GM12878 (cell line): Measurements from ENCODE around the gene FLT1. TPM values are rescaled to one million over a fixed set of nuclear protein-coding genes. Genes with fewer than 3 reads are reported as not detected.

Experiments used
- ATAC-seq: fragments of 200-7000 bp; cut with Tn5 transposase; 3 replicates; pipeline ENCODE4 v1.9.1; 2020; ENCODE audit warnings: mild to moderate bottlenecking, moderate library complexity
- BruUV-seq: library from RNA; stranded (reverse); fragments of 400-500 nt; replicated peaks from 2 replicates; lab custom pipeline; 2021; lab: Mats Ljungman, UMichigan
- CTCF ChIA-PET: fragments of 300-600 bp; sonication (Branson Sonifier 250); formaldehyde crosslinking; extraction: SDS; loops from one replicate; lab custom pipeline; 2021; ENCODE audit warnings: inconsistent platforms; lab: Yijun Ruan, JAX
- POLR2A ChIA-PET: fragments of 350-600 bp; formaldehyde crosslinking; extraction: SDS; loops from one replicate; lab custom pipeline; 2021; ENCODE audit warnings: inconsistent platforms; lab: Charles Lee
- RAD21 ChIA-PET: fragments of 300-600 bp; sonication (Branson Sonifier 250); formaldehyde crosslinking; loops from one replicate; lab custom pipeline; 2023; ENCODE audit warnings: antibody characterized with exemption; ENCODE audit not compliant: unreplicated experiment; lab: Charles Lee
- SMC1A ChIA-PET: fragments of 300-600 bp; sonication (Branson Sonifier 250); formaldehyde crosslinking; loops from one replicate; lab custom pipeline; 2023; ENCODE audit not compliant: unreplicated experiment, uncharacterized antibody; lab: Charles Lee
- DNase-seq: peaks from one replicate; pipeline ENCODE4 v3.0.0-alpha.2; 2011; ENCODE audit warnings: low read depth, low spot score
- FAIRE-seq: peaks from 3 replicates; lab custom pipeline; 2011; peaks lifted over from hg19 to GRCh38; lab: Jason Lieb, UNC
- H2AFZ ChIP-seq: 2 replicates; pipeline ENCODE4 v1.6.0; 2011; ENCODE audit warnings: low read depth, low read length, control low read depth; ENCODE audit not compliant: control insufficient read depth
- H3K27ac ChIP-seq: 2 replicates; pipeline ENCODE4 v1.5.1; 2011; ENCODE audit warnings: control low read depth; ENCODE audit not compliant: control insufficient read depth, insufficient read depth
- H3K27me3 ChIP-seq, 2 experiments: replicated peaks in 1 of 2; 2 replicates each; pipeline versions ENCODE4 v1.6.0 to v1.6.1; 2011; ENCODE audit warnings: low read length in 1 of 2; ENCODE audit not compliant: control insufficient read depth in 2 of 2, insufficient read depth in 2 of 2
- H3K36me3 ChIP-seq, 2 experiments: 2 replicates each; pipeline ENCODE4 v1.5.1; 2011; ENCODE audit warnings: low read length in 1 of 2; ENCODE audit not compliant: control insufficient read depth in 2 of 2, insufficient read depth in 2 of 2
- H3K4me1 ChIP-seq: 2 replicates; pipeline ENCODE4 v1.6.1; 2011; ENCODE audit warnings: mild to moderate bottlenecking, low read length, moderate library complexity, mixed read lengths; ENCODE audit not compliant: control insufficient read depth, insufficient read depth
- H3K4me2 ChIP-seq: 2 replicates; pipeline ENCODE4 v1.6.0; 2011; ENCODE audit warnings: control low read depth; ENCODE audit not compliant: control insufficient read depth, insufficient read depth
- H3K4me3 ChIP-seq: fragments of 200-600 bp; sonication (generic); 2 replicates; pipeline ENCODE4 v1.5.1; 2016
- H3K79me2 ChIP-seq: 2 replicates; pipeline ENCODE4 v1.6.0; 2011; ENCODE audit warnings: low read length; ENCODE audit not compliant: control insufficient read depth, insufficient read depth
- H3K9ac ChIP-seq: 2 replicates; pipeline ENCODE4 v1.8.0; 2011; ENCODE audit warnings: low read length, control low read depth, mixed read lengths; ENCODE audit not compliant: control insufficient read depth, insufficient read depth
- H3K9me3 ChIP-seq: replicated peaks from 3 replicates; pipeline ENCODE4 v1.5.1; 2011; ENCODE audit warnings: mild to moderate bottlenecking, low read length; ENCODE audit not compliant: control insufficient read depth, insufficient read depth
- H4K20me1 ChIP-seq: 2 replicates; pipeline ENCODE4 v1.6.0; 2011; ENCODE audit not compliant: control insufficient read depth, insufficient read depth
- HDGF ChIP-seq: fragments of 450-650 bp; IDR thresholded peaks from 2 replicates; pipeline ENCODE4 v1.6.1; 2016; ENCODE audit warnings: antibody characterized with exemption
- RELA ChIP-seq: fragments of 450-650 bp; IDR thresholded peaks from 2 replicates; pipeline ENCODE4 v1.8.0; 2014; ENCODE audit warnings: borderline replicate concordance; ENCODE audit not compliant: partially characterized antibody
- SMC3 ChIP-seq: IDR thresholded peaks from 2 replicates; pipeline ENCODE4 v1.6.1; 2011; ENCODE audit warnings: low read length, improper control_type of control experiment, borderline replicate concordance
- YY1 ChIP-seq: IDR thresholded peaks from 2 replicates; pipeline ENCODE4 v1.6.1; 2011; ENCODE audit warnings: low read depth, mild to moderate bottlenecking, low read length
- WGBS: methylation state at CpG from one replicate; pipeline ENCODE4 v1.1.6; 2016; ENCODE audit warnings: low lambda C conversion rate; ENCODE audit not compliant: insufficient replicate concordance, insufficient coverage; ENCODE audit errors: missing lambda C conversion rate; 5-methylcytosine and 5-hydroxymethylcytosine counted together
- in situ Hi-C: fragments of 300-500 bp; cut with MboI; formaldehyde crosslinking; loops from 9 replicates; pipeline ENCODE4 v1.14.3; 2018; ENCODE audit warnings: mixed read lengths
- intact Hi-C: fragments of 100-400 bp; cut with micrococcal nuclease; formaldehyde crosslinking; loops from one replicate; pipeline ENCODE4 v1.14.2; 2022; ENCODE audit not compliant: unreplicated experiment
- polyA plus RNA-seq, 11 experiments: library from polyadenylated mRNA; depleted of rRNA in 4 of 11; unstranded in 6 of 11; stranded (reverse) in 5 of 11; fragments of >200 nt; fragmentation: Nextera tagmentation in 4 of 11; fragmentation: Illumina TruSeq in 1 of 11; extraction: Ambion mirVana in 4 of 11; extraction: Trizol in 1 of 11; gene quantifications; 1 replicate in 1 of 11; 2 replicates in 10 of 11; pipeline versions ENCODE4 v1.2.1 to v1.2.3, GENCODE V29; 2011 to 2016; ENCODE audit warnings: inconsistent platforms in 2 of 11, missing spikeins in 2 of 11, low read depth in 1 of 11
- total RNA-seq, 4 experiments: library from RNA; depleted of rRNA in 3 of 4; stranded (reverse); fragments of >200 nt in 3 of 4; fragmentation: Illumina TruSeq in 1 of 4; extraction: Trizol in 1 of 4; gene quantifications; 2 replicates each; pipeline versions ENCODE4 v1.2.1 to v1.2.3, GENCODE V29; 2013 to 2021
- TF ChIP-seq, protein P1 (sequence below): IDR thresholded peaks from 2 replicates; pipeline ENCODE4 v1.6.1; 2011; ENCODE audit warnings: low read depth, mild to moderate bottlenecking, low read length, moderate library complexity, borderline replicate concordance; ENCODE audit errors: extremely low read depth
- TF ChIP-seq, protein P2 (sequence below): IDR thresholded peaks from 2 replicates; pipeline ENCODE4 v1.6.1; 2012; ENCODE audit warnings: low read depth, low read length, improper control_type of control experiment
- TF ChIP-seq, protein P3 (sequence below): IDR thresholded peaks from 2 replicates; pipeline ENCODE4 v1.6.1; 2011; ENCODE audit warnings: borderline replicate concordance, low read depth, mild to moderate bottlenecking, moderate library complexity, mixed read lengths, low read length; ENCODE audit not compliant: insufficient read depth; ENCODE audit errors: extremely low read length

Gene FLT1
- total and polyA plus RNA-seq, 10 of the 15 experiments (the other 5 are each of a cell fraction or from before 2014, with no cell fraction given): 0.55 to 5.6 (median 0.84) TPM

DNA sequence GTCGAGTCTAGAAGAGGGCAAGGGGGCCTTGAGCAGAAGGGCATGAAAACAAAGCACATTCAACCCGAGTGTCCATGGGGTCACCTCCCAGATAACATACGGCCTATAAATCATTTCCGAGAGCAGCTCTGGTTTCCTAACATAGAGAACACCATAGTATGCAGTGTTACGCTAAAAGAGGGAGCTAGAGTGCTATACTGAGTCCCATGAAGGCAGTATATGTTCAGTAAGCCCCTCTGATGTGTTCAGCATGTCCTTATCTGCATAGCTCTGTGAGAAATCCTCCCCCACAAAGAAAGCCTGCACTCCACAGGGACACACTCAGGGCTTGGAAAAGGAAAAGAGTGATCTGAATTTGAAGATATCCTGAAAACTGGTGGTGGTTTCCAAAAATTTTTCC, 175.4 kb downstream of the FLT1 start (continued):
- TF ChIP-seq, protein P1, sequence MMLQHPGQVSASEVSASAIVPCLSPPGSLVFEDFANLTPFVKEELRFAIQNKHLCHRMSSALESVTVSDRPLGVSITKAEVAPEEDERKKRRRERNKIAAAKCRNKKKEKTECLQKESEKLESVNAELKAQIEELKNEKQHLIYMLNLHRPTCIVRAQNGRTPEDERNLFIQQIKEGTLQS: no peak
- no peak for TF ChIP-seq SMC3
- TF ChIP-seq, protein P2, sequence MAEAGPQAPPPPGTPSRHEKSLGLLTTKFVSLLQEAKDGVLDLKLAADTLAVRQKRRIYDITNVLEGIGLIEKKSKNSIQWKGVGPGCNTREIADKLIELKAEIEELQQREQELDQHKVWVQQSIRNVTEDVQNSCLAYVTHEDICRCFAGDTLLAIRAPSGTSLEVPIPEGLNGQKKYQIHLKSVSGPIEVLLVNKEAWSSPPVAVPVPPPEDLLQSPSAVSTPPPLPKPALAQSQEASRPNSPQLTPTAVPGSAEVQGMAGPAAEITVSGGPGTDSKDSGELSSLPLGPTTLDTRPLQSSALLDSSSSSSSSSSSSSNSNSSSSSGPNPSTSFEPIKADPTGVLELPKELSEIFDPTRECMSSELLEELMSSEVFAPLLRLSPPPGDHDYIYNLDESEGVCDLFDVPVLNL: no peak
- TF ChIP-seq, all 136 proteins: peak for 0

DNA sequence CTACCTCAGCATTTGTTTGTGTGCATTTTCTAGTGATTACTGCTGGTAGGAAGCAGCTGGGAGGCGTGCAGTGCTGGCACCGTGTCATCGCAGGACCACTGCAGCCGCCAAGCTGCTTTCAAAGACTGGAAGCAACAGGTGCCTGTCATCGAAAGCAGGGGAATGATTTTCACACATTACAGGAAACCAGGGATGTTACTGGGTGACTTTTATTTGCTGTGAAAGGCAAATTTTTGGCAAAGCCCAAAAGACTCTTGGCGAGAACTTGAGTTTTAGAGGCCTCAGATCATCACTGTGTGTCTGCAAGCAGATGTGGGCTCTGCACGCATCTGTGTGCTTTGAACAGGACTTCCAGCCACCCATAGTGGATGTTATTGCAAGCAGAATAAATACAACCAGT, 176.4 kb downstream of the FLT1 start:
- Histone ChIP-seq H3K4me2 (no peak overlapping the region), H3K9ac (no peak overlapping the region), H3K27ac (no peak overlapping the region), H3K79me2 (no peaks in the 10 kb centered on the region), H3K4me3 (no peak overlapping the region), H3K4me1 (no peaks in the 10 kb centered on the region), H3K9me3 (no peaks in the 10 kb centered on the region), H4K20me1 (no peaks in the 10 kb centered on the region), H2AFZ (no peak overlapping the region), H3K27me3 (no peaks in the 10 kb centered on the region), H3K36me3 (no peaks in the 10 kb centered on the region)
- no peak for DNase-seq
- ATAC-seq: no peak
- intact Hi-C loops (no loop called here), in situ Hi-C loops (loop anchor here (25.0 kb wide), 1 partner anchor 1044 kb away; no protein-coding TSS in a partner anchor)
- no peak for FAIRE-seq
- ChIA-PET RAD21 (no interaction called here), CTCF (interaction anchor here (1.1 kb wide), 1 partner anchor 313 kb away, joined by 3 read pairs; no protein-coding TSS in a partner anchor), POLR2A (no interaction called here), SMC1A (interaction anchor here (0.7 to 0.8 kb wide), 2 partner anchors 217 to 320 kb away, joined by 3 read pairs; no protein-coding TSS in a partner anchor)
- BruUV-seq: no TSS peak
- WGBS: 94% methylated on average over 7 of the region's 7 CpGs
- TF ChIP-seq RELA (no peak), HDGF (no peak), YY1 (no peak)
- TF ChIP-seq, protein P3, sequence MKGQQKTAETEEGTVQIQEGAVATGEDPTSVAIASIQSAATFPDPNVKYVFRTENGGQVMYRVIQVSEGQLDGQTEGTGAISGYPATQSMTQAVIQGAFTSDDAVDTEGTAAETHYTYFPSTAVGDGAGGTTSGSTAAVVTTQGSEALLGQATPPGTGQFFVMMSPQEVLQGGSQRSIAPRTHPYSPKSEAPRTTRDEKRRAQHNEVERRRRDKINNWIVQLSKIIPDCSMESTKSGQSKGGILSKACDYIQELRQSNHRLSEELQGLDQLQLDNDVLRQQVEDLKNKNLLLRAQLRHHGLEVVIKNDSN: no peak
